ENCODE data around the gene ADAMTS16.

The ADAMTS16 gene

GRCh38 chr5:5145651-5146529 lies 5.8 kb downstream of the ADAMTS16 start:
- DNase-seq, result no peak

GRCh38 chr5:5146530-5147160 lies 6.5 kb downstream of the ADAMTS16 start:
- no peak for DNase-seq

- no peak for DNase-seq
Measured at GRCh38 chr5:5149154-5149553, 9.0 kb downstream of the ADAMTS16 start.

GRCh38 chr5:5150667-5151066 lies 10.5 kb downstream of the ADAMTS16 start:
- no peak for DNase-seq

- DNase-seq, result no peak
Measured at GRCh38 chr5:5154733-5155132, 14.6 kb downstream of the ADAMTS16 start.

GRCh38 chr5:5155617-5156016 lies 15.5 kb downstream of the ADAMTS16 start:
- DNase-seq, result no peak

- no peak for DNase-seq
Measured at GRCh38 chr5:5156471-5157082, 16.4 kb downstream of the ADAMTS16 start.

- no peak for DNase-seq
Measured at GRCh38 chr5:5158472-5158895, 18.4 kb downstream of the ADAMTS16 start.

- no peak for DNase-seq
Measured at GRCh38 chr5:5159282-5160103, 19.4 kb downstream of the ADAMTS16 start.

- DNase-seq, result no peak
Measured at GRCh38 chr5:5164163-5164562, 24.0 kb downstream of the ADAMTS16 start.

- DNase-seq, result no peak
Measured at GRCh38 chr5:5165541-5166002, 25.4 kb downstream of the ADAMTS16 start.

GRCh38 chr5:5169466-5169865 lies 29.3 kb downstream of the ADAMTS16 start:
- DNase-seq, result no peak

GRCh38 chr5:5178136-5178535 lies 38.0 kb downstream of the ADAMTS16 start:
- no peak for DNase-seq

GRCh38 chr5:5178580-5178979 lies 38.5 kb downstream of the ADAMTS16 start:
- DNase-seq, result no peak

- DNase-seq, result no peak
Measured at GRCh38 chr5:5179079-5179478, 38.9 kb downstream of the ADAMTS16 start.

GRCh38 chr5:5179597-5179996 lies 39.5 kb downstream of the ADAMTS16 start:
- DNase-seq, result no peak

- no peak for DNase-seq
Measured at GRCh38 chr5:5181650-5182324, 41.7 kb downstream of the ADAMTS16 start.

- DNase-seq, result no peak
Measured at GRCh38 chr5:5182508-5183188, 42.5 kb downstream of the ADAMTS16 start.

GRCh38 chr5:5183189-5183699 lies 43.1 kb downstream of the ADAMTS16 start:
- DNase-seq, result no peak

- DNase-seq, result no peak
Measured at GRCh38 chr5:5183933-5184332, 43.8 kb downstream of the ADAMTS16 start.

- no peak for DNase-seq
Measured at GRCh38 chr5:5188376-5189050, 48.4 kb downstream of the ADAMTS16 start.

Measured in activated CD8-positive, alpha-beta memory T cell treated with anti-CD3 and anti-CD28 coated beads, Interleukin-2, amount 50 U/mL, for 48 hours (primary cell).